Right renal cortex interstitium (tissue), 3 donors: ENCODE data around the gene KIF13A. TPM values are rescaled to one million over a fixed set of nuclear protein-coding genes. Genes with fewer than 3 reads are reported as not detected.
"Not testable (repeated sequence)": the region's sequence is repeated elsewhere in the genome, so short reads cannot be mapped to it uniquely, and the experiment has no call there.

Experiments
- DNase-seq, 3 donors: peaks; one replicate each; pipeline ENCODE4 v3.0.0-alpha.2; 2013; ENCODE audit warnings: low read depth in 3 of 3, low spot score in 2 of 3
- polyA plus RNA-seq, 3 donors: library from polyadenylated mRNA; unstranded; fragments of 120-200 nt; gene quantifications; one replicate each; pipeline ENCODE4 v1.2.1, GENCODE V29; 2013; ENCODE audit not compliant: insufficient read length in 3 of 3

KIF13A gene
- polyA plus RNA-seq = 10 to 100 TPM; 35.5 to 38.5 (median 37.8) TPM

DNA sequence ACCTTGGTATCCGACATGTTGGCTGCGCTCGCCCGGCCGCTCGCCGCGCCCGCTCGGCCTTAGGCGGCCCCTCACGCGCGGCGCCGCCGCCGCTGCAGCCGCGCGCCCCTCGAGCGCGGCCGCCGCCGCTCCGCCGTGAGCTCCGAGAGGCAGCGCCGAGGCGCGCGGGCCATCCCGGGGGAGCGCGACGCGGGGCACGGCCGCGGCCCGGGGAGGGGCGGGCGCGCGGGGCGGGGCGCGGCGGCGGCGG is at the start of gene KIF13A:
Gene KIF13A (minus strand): TSS at position 189 of the 250 bp plus-strand sequence. CDS start 172 bp downstream, at position 17.
- no peak for DNase-seq

DNA sequence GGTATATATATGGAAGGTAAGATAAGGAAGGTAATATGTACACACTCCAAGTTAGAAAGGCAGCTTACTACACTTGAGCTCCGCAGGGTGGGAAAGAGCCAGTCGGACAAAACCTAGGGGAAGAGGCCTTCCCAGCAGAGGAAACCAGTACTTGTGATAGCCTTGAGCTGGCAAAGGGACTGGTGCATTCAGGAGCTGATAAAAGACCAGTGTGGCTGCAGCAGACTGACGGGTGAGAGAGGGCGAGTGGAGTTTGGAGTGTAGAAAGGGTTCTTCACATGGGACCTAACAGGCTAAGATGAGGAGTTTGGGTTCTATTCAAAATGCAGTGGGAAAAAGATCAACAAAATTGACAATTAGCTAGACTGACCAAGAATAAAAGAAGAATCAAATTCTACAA is 49.3 kb upstream of the KIF13A start:
- no peak for DNase-seq

DNA sequence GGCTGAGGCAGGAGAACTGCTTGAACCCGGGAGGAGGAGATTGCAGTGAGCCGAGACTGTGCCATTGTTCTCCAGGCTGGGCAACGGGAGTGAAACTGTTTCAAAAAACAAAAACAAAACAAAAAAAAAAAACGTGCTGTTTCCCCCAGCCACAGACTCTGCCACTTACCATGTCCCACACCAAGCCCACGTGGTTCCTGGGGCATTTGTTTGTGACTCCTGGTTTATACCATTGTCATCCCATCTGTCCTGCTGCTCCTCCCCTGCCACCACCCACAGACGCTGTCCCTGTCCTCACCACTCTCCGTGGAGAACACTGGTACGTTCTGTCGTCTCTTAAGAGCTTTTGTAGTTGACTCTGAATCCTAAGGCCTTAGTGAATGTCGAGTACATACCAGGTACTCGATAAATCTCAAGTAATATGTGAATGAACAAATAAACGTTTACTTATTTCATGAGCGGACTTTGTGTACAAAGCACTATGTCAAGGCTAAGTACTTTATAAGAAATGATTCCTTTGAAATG is 48.0 kb upstream of the KIF13A start:
- DNase-seq = no peak

DNA sequence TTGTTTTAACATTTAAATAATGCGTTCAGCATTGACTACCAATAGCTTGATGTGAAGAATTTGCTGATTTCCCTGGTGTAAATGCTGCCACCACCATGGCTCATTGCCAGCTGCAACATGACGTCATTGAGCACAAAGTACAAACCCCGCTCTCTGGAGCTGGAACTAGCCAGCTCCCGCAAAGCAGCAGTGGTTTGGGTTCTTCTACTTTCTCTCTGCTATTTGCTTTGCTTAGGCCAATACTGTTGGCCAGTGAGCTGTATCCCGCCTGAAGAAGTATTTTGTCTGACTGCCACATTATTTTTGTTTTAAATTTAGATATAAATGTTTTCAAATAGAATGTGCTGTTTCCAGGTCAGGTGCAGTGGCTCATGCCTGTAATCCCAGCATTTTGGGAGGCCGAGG is 47.4 kb upstream of the KIF13A start:
- DNase-seq = no peak

DNA sequence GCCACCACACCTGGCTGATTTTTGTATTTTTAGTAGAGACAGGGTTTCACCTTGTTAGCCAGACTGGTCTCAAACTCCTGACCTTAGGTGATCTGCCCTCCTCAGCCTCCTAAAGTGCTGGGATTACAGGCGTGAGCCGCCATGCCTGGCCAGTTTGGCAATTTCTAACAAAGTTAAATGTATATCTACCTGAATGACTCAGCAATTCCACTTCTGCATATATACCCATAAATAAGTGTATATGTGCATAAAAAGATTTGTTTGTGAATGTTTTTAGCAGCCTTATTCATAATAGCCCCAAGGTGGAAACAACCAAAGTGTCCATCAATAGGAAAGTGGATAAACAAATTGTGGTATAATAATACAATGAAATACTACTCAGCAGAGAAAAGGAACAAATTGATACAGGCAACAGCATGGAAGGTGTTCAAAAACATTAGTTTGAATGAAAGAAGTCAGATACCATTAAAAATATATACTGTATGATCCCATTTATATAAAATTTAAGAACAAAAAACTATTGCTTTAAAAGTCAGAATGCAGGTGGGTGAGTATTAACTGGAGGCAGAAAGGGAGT is 44.3 kb upstream of the KIF13A start:
- no peak for DNase-seq

DNA sequence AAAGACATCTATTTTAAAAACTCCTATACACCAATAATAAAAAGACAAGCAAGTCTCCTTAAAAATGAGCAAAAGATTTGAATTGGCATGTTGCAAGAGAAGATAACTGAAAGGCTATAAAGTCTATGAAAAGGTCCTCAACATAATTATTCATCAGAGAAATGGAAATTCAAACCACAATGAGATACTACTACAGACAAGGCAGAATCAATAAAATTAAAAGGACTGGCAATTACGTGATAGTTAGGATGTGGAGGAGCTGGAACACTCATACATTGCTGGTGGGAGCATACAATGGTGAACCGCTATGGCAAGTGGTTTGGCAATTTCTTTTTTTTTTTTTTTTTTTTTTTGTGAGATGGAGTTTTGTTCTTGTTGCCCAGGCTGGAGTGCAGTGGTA is 43.8 kb upstream of the KIF13A start:
- DNase-seq = no peak

DNA sequence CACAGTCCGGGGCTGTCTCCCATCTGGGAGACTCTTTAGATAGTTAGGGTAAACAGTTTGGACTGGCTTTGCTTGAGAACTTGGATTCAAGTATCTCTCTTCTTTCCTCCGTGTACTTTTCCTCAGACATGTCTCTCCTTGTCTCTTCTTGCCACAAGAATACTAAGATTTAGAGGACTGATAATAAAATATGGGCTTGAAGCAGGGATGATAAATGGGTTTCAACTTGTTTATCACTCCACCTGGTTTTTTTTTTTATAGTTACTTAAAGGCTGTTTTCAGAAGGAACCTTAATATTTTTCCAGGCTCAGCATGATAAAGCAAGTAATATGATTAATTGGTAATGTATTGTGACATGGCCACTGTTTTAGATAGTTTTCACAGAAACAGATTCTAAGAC is 40.9 kb upstream of the KIF13A start:
- no peak for DNase-seq

DNA sequence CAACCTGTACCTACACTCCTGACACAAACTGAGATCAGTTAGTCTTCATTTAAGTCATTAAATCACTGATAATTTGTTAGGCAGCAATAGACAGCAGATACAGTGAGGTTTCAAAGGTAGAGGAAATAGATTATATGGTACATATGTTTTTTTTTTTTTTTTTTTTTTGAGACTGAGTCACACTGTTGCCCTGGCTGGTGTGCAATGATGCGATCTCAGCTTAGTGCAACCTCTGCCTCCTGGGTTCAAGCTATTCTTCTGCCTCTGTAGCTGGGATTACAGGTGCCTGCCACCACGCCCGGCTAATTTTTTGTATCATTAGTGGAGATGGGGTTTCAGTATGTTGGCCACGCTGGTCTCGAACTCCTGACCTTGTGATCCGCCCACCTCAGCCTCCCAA is 38.2 kb upstream of the KIF13A start:
- no peak for DNase-seq

DNA sequence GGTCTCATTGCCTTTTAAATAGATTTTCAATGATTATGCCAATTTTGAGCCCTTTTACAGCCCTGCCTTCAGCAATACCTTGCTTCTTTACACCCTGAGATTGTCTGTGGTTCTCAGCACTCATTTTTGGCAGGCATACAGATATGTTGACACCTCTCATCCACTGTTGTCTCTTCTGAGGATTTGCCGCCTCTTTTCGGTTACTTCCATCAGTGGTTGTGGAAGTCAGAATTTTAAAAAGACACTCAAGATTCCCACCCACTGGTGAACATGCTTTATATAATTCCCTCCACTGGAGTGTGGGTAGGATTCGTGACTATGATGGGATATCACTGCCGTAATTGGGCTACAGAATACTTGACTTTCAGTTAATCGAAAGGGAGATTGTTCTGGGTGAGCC is 37.4 kb upstream of the KIF13A start:
- no peak for DNase-seq

DNA sequence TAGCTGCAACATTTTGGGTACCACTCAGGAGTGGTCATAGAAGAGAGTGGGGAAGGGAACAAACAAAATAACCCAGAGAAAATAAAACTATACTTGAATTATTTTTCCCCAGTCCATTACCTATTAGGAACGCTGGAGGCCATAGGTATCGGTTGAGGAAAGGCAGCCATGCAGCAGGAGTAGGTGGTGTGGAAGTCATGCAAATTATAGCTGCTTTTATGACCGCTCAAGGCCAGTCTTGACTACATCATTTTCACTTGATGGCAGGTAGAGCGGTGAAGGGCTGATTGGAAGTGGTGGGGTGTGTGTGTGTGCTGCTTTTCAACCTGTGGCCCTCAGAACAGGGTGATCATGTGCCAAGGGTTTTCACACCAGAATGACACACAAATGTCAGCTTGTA is 36.5 kb upstream of the KIF13A start:
- no peak for DNase-seq

DNA sequence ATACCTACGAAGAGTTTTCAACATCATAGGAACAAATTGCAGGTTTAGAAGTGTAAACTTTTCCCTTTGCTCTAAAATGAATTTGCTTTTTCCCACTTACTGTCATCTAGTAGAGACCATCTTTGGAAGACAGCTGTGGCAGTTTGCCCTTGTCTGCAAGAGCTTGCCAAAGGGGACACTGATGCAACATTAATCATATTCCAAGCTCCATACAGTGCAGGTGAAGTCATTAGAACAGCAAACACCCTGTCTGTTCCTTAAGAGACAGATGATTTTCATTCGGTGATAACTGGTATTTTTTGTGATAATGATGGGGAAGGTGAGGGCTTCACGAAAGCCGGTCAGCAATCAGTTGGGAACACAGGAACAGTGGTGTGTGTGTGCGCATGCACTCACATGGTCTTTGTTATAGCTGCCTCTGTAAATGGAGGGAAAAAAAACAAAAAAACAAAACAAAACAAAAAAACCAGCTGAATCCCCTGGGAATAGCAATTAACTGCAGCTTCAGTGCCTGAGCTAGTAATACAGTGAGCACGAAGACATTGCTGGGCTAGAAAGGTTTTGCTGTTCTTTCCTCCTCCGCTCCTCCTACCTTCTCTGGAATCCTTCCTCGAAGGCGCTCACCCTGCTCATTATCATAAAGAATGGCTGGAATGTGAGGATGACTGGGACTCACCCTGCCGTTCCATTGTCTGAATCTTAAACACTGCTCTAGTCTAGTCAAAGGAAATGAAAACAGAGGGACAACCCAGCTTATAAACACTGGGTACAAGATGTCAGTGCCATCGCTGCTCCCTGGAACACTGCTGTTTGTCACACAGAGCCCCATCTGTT is 35.2 kb upstream of the KIF13A start:
- DNase-seq = no peak

DNA sequence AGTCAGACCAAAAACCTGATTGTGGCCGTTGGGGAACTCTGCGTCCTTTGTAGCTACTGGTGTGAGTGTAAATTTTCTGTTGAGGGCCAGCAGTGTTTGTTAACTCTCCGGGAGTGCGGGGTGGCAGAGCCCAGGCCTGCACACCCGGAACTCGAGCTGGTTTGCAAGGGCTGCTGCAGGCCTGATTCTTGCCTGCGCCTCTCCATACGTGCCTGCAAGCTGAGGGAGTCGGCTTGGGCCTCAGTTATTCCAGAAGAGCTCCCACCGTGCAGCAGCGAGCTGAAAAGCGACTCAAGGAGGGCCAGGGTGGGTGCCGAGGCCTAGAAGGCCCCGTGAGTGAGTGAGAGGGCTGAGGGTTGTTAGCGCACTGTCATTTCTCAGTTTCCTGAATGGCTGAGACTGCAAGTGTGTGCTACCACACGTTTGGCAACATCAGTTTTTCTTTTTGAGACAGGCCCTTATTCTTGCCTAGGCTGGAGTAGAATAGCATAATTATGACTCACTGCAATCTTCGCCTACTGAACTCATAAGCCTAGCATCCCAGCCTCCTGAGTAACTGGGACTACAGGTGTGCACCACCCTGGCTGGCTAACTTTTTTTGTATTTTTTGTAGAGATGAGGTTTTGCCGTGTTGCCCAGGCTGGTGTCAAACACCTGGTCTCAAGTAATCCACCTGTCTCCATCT is 33.9 kb upstream of the KIF13A start:
- no peak for DNase-seq

DNA sequence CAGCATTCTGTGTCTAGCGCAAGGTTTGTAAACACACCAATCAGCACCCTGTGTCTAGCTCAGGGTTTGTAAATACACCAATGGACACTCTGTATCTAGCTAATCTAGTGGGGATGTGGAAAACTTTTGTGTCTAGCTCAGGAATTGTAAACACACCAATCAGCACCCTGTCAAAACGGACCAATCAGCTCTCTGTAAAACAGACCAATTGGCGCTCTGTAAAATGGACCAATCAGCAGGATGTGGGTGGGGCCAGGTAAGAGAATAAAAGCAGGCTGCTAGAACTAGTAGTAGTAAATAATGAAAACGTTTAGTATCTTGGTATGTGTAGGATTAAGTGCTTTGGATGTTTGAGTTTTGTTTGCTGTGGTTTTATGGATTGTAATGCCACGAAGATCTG is 33.1 kb upstream of the KIF13A start:
- not testable (repeated sequence) for DNase-seq

DNA sequence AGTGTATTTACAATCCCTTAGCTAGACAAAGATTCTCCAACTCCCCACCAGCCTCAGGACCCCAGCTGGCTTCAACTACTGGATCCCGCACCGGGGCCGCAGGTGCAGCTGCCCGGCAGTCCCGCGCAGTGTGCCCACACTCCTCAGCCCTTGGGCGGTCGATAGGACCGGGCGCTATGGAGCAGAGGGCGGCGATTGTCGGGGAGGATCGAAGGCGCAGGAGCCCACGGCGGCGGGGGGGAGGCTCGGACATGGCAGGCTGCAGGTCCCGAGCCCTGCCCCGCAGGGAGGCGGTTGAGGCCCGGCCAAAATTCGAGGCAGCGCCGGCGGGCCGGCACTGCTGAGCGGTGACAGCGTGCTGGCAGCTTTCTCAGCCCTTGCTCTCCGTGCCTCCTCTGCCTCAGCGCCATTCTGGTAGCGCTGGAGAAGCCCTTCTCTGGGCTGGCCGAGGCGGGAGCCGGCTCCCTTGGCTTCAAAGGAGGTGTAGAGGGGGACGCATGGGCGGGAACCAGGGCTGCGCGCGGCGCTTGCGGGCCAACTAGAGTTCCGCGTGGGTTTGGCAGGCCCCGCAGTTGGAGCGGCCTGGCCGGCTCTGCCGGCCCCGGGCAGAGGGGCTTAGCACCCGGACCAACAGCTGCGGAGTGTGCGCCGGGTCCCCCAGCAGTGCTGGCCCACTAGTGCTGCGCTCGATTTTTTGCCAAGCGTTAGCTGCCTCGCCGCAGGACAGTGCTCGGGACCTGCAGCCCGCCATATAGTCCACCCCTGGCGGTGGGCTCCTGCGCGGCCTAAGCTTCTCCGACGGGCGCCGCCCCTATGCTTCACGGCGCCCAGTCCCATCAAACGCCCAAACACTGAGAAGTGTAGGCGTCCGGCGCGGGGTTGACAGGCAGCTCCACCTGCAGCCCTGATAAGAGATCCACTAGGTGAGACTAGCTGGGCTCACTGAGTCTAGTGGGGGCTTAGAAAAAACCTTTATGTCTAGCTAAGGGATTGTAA is 32.4 kb upstream of the KIF13A start:
- no peak for DNase-seq

DNA sequence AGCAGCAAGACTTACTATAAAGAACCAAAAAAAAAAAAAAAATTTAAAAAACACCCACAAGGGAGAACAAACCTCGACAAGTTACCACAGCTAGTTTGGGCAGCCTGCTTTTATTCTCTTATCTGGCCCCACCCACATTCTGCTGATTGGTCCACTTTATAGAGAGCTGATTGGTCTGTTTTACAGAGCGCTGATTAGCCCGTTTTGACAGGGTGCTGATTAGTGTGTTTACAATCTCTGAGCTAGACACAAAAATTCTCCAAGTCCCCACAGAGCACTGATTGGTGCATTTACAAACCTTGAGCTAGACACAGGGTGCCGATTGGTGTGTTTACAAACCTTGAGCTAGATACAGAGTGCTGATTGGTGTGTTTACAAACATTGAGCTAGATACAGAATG is 31.7 kb upstream of the KIF13A start:
- not testable (repeated sequence) for DNase-seq

DNA sequence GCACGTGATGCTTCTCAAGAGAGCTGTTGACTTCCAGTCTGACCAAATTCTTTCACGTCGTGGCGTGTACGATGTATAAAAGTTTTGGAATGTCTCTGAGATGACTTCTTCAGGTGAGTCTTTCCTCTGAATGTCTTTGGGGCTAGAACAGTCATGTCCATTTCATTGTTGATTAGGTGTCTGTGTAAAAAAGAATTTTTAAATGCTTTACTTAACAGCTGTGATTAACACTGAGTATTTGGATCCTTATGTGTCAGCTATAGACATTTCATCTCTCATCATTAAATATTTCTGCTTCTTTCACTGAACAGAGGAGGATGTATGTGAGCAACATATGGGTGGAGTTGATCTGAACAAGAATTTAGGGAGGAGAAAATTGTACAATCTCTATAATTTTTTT is 29.3 kb upstream of the KIF13A start:
- no peak for DNase-seq

DNA sequence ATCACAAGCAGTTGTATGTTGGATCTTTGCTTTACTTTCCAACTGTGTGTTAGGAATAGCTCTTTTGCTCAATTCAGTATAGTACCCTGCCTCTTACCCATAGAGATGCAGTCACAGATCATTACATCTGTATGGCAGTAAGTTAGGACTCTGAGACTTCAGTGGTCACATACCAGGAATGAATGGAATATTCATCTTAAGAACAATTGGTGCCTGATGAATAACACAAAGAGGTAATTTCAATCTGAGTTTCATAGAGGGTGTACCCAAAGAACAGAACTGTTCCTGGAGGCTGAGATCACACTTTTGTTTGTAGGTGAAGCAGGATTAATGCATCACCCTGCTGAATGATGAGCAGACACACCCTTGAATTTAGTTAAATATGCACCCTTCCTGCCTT is 28.7 kb upstream of the KIF13A start:
- no peak for DNase-seq

DNA sequence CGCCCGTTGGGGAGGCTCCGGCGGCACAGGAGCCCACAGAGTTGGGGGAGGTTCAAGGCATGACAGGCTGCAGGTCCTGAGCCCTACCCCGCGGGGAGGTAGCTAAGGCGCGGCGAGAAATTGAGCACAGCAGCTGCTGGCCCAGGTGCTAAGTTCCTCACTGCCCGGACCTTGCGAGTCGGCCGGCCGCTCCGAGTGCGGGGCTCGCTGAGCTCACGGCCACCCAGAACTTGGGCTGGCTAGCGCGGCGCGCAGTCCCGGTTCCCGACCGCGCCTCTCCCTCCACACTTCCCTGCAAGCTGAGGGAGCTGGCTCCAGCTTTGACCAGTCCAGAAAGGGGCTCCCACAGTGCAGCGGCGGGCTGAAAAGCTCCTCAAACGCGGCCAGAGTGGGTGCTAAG is 23.9 kb upstream of the KIF13A start:
- DNase-seq = no peak

DNA sequence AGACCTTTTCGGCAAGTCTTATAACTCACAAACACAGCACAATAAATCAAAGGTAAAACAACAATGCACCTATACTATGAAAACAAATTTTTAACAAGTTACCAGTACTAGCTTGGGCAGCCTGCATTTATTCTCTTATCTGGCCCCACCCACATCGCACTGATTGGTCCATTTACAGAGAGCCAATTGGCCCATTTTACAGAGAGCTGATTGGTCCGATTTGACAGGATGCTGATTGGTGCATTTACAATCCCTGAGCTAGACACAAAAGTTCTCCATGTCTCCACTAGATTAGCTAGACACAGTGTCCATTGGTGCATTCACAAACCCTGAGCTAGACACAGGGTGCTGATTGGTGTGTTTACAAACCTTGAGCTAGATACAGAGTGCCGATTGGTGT is 23.1 kb upstream of the KIF13A start:
- DNase-seq = not testable (repeated sequence)

DNA sequence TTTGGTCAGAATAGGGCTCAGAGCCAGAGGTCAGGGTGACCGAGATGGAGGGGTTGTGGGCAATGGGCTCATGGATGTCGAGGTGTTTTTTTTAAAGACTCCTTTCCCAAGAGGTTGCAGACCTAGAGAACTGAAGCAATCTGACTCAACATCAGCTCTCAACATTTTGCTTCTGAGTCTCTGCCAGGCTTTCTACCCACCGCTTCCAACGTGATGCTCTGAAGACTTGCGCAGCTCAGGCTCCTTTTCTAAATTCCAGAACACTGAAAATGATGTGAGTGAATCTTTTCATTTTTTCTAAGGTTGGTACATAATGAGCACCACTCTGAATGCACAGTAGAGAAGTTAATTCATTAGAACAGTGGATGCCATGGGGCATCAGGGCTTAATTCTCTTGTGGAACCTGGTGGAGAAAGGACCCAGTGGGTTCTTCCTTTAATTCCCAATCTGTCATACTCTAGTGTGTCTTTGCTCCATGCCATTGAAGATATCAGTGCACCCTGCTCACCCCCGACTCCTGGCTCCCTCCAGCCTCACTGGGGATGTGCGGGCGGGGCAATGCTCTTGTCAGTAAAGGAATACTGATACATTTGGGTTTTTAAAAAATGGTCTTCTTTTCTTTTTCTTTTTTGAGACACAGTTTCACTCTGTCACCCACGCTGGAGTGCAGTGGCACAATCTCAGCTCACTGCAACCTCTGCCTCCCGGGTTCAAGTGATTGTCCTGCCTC is 17.0 kb upstream of the KIF13A start:
- DNase-seq = no peak
